ENCODE results near the gene STK25. TPM values are rescaled to one million over a fixed set of nuclear protein-coding genes. Genes with fewer than 3 reads are reported as not detected.

The STK25 gene
- polyA plus RNA-seq, 1 donor (not counting 4 experiments of a cell fraction or from before 2014, with no cell fraction given) = 242 TPM

GRCh38 chr2:241551998-241552737, 43.8 kb upstream of the STK25 start:
- H3K27ac ChIP-seq (ENCODE audit: control insufficient read depth, insufficient read depth, low read length) = no peak overlapping the region
- peaks cover 40% of the 10 kb centered on the region for H3K4me1 ChIP-seq (ENCODE audit: control insufficient read depth, extremely low read depth, insufficient read depth, low read length)
- H3K27me3 ChIP-seq (ENCODE audit: control insufficient read depth, extremely low read depth, insufficient read depth, low read length) = no peaks in the 10 kb centered on the region
- H4K20me1 ChIP-seq (ENCODE audit: control insufficient read depth, extremely low read depth, insufficient read depth, low read length) = no peaks in the 10 kb centered on the region
- DNase-seq (ENCODE audit: low read depth, low spot score) (no peak), FAIRE-seq (peak; percentile 55)
- TF ChIP-seq CTCF (optimal IDR thresholded peaks at IDR 0.05 in 1 of 3, IDR thresholded peaks at IDR 0.05 in 1 of 3, conservative IDR thresholded peaks at IDR 0.05 in 1 of 3; ENCODE audit: extremely low read depth in 1 of 3, insufficient read depth in 2 of 3, low read length in 3 of 3) (no peak), EZH2 (IDR thresholded peaks at IDR 0.05; ENCODE audit: low read length) (no peak)
- H2AFZ ChIP-seq (ENCODE audit: control insufficient read depth, low read length) = peak overlapping the region; percentile 80
- H3K9ac ChIP-seq (ENCODE audit: control insufficient read depth, extremely low read depth, insufficient read depth, low read length) = peak overlapping the region; percentile 33
- no peaks in the 10 kb centered on the region for H3K79me2 ChIP-seq (ENCODE audit: control insufficient read depth, insufficient read depth, low read length)
- H3K9me3 ChIP-seq (ENCODE audit: control insufficient read depth, low read depth, low read length) = no peaks in the 10 kb centered on the region
- H3K36me3 ChIP-seq (ENCODE audit: control insufficient read depth in 2 of 2, extremely low read depth in 1 of 2, insufficient read depth in 2 of 2, low read length in 2 of 2) = no peaks in the 10 kb centered on the region
- peak overlapping the region; percentile 71 for H3K4me2 ChIP-seq (ENCODE audit: control insufficient read depth, extremely low read depth, insufficient read depth, low read depth, low read length)
- dilution Hi-C loops (cut with MboI; ENCODE audit: extremely low pct_ligation_motif_present, low sequenced_read_pairs) = no loop called here
- H3K4me3 ChIP-seq (ENCODE audit: control insufficient read depth in 2 of 3, extremely low read depth in 1 of 3, insufficient read depth in 2 of 3, low read depth in 1 of 3, low read length in 3 of 3) = peak overlapping the region; percentile 1 to 38 (median 7)
- H3K9me1 ChIP-seq (ENCODE audit: control insufficient read depth, extremely low read depth, insufficient read depth, low read length) = no peaks in the 10 kb centered on the region

- dilution Hi-C loops (cut with MboI; ENCODE audit: extremely low pct_ligation_motif_present, low sequenced_read_pairs) = no loop called here
- no peaks in the 10 kb centered on the region for H3K27me3 ChIP-seq (ENCODE audit: control insufficient read depth, extremely low read depth, insufficient read depth, low read length)
- H3K27ac ChIP-seq (ENCODE audit: control insufficient read depth, insufficient read depth, low read length) = no peak overlapping the region
- no peaks in the 10 kb centered on the region for H3K36me3 ChIP-seq (ENCODE audit: control insufficient read depth in 2 of 2, extremely low read depth in 1 of 2, insufficient read depth in 2 of 2, low read length in 2 of 2)
- no peaks in the 10 kb centered on the region for H3K79me2 ChIP-seq (ENCODE audit: control insufficient read depth, insufficient read depth, low read length)
- H3K9ac ChIP-seq (ENCODE audit: control insufficient read depth, extremely low read depth, insufficient read depth, low read length) = peak overlapping the region; percentile 33
- FAIRE-seq = no peak
- H3K9me1 ChIP-seq (ENCODE audit: control insufficient read depth, extremely low read depth, insufficient read depth, low read length) = no peaks in the 10 kb centered on the region
- H3K4me3 ChIP-seq (ENCODE audit: control insufficient read depth in 2 of 3, extremely low read depth in 1 of 3, insufficient read depth in 2 of 3, low read depth in 1 of 3, low read length in 3 of 3) = peak overlapping the region in 1 of 3 experiments; percentile 7
- peaks cover 46% of the 10 kb centered on the region for H3K4me1 ChIP-seq (ENCODE audit: control insufficient read depth, extremely low read depth, insufficient read depth, low read length)
- H3K4me2 ChIP-seq (ENCODE audit: control insufficient read depth, extremely low read depth, insufficient read depth, low read depth, low read length) = peak overlapping the region; percentile 71
- H2AFZ ChIP-seq (ENCODE audit: control insufficient read depth, low read length) = peak overlapping the region; percentile 80
- no peaks in the 10 kb centered on the region for H3K9me3 ChIP-seq (ENCODE audit: control insufficient read depth, low read depth, low read length)
- no peak for DNase-seq (ENCODE audit: low read depth, low spot score)
- TF ChIP-seq EZH2 (IDR thresholded peaks at IDR 0.05; ENCODE audit: low read length) (no peak), CTCF (optimal IDR thresholded peaks at IDR 0.05 in 1 of 3, IDR thresholded peaks at IDR 0.05 in 1 of 3, conservative IDR thresholded peaks at IDR 0.05 in 1 of 3; ENCODE audit: extremely low read depth in 1 of 3, insufficient read depth in 2 of 3, low read length in 3 of 3) (no peak)
- H4K20me1 ChIP-seq (ENCODE audit: control insufficient read depth, extremely low read depth, insufficient read depth, low read length) = no peaks in the 10 kb centered on the region
Measured at GRCh38 chr2:241551599-241551997, 43.2 kb upstream of the STK25 start.

Measured in keratinocyte (primary cell).